Dedifferentiated amniotic fluid mesenchymal stem cell (primary cell): ENCODE results near the gene ESYT1.

Source experiments
- DNase-seq: peaks from one replicate; pipeline ENCODE4 v3.0.0-alpha.2; 2016; ENCODE audit errors: extremely low spot score

The ESYT1 gene

DNA sequence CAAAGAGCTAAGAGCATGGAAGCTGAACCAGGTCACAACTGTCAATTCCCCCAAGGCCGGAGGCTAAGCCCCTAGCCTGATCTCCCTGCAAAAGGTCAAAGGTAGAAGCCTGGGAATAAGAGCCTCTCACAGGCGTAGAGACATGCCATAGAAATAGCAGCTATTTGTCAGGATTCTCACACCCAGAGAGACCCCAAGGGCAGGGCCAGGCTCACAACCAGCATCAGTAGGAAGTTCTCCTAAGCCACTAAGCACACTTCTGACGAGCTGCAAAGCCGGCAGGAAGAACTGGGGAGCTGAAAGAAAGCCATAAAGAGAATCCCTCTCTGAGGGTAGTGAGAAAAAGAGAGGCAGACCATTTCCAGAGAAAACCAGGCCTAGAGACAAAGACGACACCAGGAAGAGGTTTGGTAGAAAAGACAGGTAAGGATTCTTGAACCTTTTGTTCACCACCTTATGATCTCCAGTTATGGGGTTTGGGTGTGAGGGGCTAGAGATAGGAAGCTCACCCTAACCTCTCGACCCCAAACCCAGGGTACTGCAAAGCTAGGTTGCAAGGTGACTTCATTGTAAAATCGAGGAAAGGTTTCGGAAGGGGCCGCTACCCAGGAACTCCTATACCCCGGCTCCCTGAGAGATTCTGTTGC is 60.2 kb downstream of the ESYT1 start:
- DNase-seq, result no peak

- DNase-seq, result no peak
Measured at GRCh38 chr12:56188778-56189098, 60.7 kb downstream of the ESYT1 start.

DNA sequence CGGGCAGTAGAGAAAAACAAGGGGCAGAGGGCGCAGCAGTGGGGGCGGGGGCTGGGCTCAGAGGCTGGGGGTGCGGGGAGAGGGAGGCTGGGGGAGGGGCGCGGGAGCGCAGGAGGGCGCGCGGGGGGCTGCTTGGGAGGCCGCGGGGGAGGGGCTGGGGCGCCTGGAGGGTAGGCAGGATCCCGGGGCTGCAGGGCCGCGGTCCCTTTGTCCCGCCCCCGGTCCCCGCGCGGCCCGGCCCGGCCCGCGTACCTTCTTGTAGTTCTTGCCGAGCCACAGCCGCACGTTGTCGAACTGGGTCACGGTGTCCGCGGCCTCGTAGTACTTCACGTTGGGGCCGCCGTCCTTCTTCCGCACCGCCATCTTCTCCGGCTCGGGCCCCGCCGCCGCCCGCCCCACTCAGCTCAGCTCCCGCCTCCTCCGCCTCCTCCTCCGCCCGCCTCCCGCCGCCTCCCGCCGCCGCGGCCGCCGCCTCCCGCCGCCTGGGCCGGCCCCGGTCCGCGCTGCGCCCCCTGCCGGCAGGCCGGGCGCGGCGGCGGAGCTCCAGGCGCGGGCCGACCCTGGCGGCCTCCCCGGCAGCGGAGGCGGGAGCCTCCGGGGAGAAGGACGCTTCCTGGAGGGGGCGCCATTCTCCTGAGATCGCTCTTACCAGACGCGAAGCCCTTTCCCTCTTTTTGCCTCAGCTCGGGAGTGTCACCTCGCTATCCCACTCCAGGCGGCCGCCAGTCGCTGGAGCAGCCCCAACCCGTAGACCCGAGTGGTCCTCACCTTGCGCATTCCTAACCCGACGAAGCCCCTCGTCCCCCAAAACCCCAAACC is 61.2 kb downstream of the ESYT1 start, which contains the start of gene SMARCC2:
SMARCC2 (minus strand) TSS at position 385 of the 819 bp plus-strand sequence; CDS start at position 363, 22 bp downstream.
- peak; percentile 85 for DNase-seq

DNA sequence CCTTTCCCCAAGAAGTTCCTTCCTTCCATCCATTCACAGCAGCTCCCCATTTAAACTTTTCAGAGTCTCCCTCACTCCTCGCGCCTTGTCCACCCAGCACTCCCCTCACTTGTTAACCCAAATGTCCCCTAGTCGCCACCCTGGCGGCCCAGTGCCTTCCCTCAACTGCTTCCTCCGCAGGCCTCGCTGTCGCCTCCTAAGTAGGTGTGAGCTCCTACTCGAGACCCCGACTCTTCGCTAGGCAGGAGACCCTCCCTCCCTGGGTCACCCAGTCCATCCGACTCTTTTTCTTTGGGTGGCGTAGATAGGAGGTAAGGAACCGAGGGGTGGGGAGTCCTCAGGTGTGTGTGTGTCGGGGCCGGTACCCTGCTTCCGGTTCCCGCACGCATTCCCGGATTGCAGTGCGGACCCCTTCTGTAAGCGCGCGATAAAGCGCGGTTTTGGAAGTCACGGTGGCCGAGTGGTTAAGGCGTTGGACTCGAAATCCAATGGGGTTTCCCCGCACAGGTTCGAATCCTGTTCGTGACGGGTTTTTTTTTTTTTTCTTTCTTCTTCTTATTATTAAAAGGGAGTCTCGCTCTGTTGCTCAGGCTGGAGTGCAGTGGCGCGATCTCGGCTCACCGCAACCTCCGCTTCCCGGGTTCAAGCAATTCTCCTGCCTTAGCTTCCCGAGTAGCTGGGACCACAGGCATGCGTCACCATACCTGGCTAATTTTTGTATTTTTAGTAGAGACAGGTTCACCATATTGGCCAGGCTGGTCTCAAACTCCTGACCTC is 62.0 kb downstream of the ESYT1 start:
- peak; percentile 82 for DNase-seq

- no peak for DNase-seq
Measured at GRCh38 chr12:56190695-56191155, 62.7 kb downstream of the ESYT1 start.

DNA sequence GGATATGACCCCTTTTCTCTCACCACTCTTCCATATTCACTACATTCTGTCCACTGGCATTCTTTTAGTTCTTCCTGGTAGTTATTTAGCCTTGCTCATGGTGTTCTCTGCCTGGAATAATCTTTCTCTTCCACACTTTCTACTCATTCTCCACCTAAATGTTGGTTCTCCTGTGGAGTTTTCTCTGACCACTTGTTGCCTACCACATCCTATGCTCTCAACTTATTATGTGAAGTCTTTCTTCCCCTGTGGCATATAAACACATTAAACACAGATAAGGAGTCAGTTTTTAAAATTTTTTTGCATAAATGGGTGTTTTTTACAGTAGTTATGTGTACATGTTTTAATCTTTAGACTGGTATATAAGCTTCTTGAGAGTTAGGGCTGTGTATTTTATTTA is 64.5 kb downstream of the ESYT1 start:
- no peak for DNase-seq

DNA sequence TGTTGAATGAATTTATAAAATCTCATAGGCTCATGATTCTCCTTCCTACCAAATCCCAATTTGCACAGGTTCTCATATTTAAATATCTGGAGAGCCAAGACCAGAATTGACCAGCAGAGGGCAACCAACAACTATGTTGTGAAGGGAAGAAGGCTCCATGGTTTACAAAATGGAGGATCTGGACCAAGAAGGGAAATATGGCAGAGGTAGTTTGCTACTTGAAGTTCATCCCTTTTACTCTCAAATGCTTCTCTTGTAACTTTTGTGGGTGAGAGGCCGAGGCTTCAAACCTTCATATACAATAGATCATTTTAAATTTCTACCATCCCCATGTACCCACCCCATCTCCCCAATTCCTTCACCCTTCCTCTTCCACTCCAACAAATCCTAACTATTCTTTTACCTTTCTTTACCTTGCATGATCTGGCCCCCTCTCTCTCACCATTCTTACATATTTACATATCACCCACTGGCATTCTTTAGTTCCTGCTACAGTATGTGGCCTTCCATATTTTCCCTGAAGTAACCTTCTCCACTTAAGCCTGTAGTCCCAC is 65.0 kb downstream of the ESYT1 start:
- DNase-seq, result peak; percentile 93
